ENCODE data around the gene NHERF2.

DNA sequence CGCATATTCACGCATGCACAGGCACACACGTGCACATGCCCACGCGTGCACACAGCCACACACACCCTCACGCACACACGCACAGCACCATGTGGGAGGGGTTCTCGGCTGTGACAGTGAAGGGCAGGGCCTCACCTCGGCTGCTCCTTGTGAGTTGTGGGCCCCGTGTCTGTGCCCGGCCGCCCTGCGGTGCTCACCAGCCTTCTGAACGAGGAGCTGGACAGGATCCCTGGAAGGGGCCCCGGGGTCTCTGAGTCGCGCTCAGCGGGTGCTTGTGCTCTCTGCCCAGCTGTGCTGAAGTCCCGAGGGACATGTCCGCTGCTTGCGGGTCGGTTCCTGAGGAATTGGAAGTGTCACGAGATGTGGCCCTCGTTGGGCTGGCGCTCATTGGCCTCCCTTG lies 37.2 kb downstream of the NHERF2 start:
- TF ChIP-seq, protein P1, sequence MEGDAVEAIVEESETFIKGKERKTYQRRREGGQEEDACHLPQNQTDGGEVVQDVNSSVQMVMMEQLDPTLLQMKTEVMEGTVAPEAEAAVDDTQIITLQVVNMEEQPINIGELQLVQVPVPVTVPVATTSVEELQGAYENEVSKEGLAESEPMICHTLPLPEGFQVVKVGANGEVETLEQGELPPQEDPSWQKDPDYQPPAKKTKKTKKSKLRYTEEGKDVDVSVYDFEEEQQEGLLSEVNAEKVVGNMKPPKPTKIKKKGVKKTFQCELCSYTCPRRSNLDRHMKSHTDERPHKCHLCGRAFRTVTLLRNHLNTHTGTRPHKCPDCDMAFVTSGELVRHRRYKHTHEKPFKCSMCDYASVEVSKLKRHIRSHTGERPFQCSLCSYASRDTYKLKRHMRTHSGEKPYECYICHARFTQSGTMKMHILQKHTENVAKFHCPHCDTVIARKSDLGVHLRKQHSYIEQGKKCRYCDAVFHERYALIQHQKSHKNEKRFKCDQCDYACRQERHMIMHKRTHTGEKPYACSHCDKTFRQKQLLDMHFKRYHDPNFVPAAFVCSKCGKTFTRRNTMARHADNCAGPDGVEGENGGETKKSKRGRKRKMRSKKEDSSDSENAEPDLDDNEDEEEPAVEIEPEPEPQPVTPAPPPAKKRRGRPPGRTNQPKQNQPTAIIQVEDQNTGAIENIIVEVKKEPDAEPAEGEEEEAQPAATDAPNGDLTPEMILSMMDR (IDR thresholded peaks at IDR 0.05), result no peak
- no peak for TF ChIP-seq POLR2A (IDR thresholded peaks at IDR 0.05)
